Trophoblast cell (in vitro differentiated cells and primary cell): ENCODE measurements around the gene MRM3.

Source experiments
- DNase-seq, 2 donors: peaks; one replicate each; pipeline ENCODE4 v3.0.0-alpha.2; 2016
- H2AFZ ChIP-seq: 2 replicates; pipeline ENCODE4 v1.6.1; 2013; ENCODE audit warnings: low read length, moderate library complexity, mild to moderate bottlenecking; ENCODE audit not compliant: insufficient read depth, poor library complexity
- H2AK5ac ChIP-seq: 2 replicates; pipeline ENCODE4 v1.6.1; 2013; ENCODE audit warnings: mild to moderate bottlenecking, low read length
- H2BK120ac ChIP-seq: 2 replicates; pipeline ENCODE4 v1.6.1; 2013; ENCODE audit warnings: low read length, mild to moderate bottlenecking, moderate library complexity; ENCODE audit not compliant: insufficient read depth, poor library complexity
- H2BK12ac ChIP-seq: 2 replicates; pipeline ENCODE4 v1.6.1; 2013; ENCODE audit warnings: mild to moderate bottlenecking, low read length, moderate library complexity
- H2BK5ac ChIP-seq: 2 replicates; pipeline ENCODE4 v1.6.1; 2013; ENCODE audit warnings: low read length, low read depth, moderate library complexity, mild to moderate bottlenecking; ENCODE audit not compliant: poor library complexity
- H3K14ac ChIP-seq: 2 replicates; pipeline ENCODE4 v1.6.1; 2013; ENCODE audit warnings: mild to moderate bottlenecking, low read length
- H3K18ac ChIP-seq: 2 replicates; pipeline ENCODE4 v1.6.1; 2013; ENCODE audit warnings: mild to moderate bottlenecking, low read length
- H3K23ac ChIP-seq: 2 replicates; pipeline ENCODE4 v1.6.1; 2013; ENCODE audit warnings: low read length
- H3K27ac ChIP-seq: 2 replicates; pipeline ENCODE4 v1.5.1; 2013; ENCODE audit warnings: low read depth, mild to moderate bottlenecking, inconsistent platforms, low read length, moderate library complexity
- H3K27me3 ChIP-seq: 2 replicates; pipeline ENCODE4 v1.6.1; 2013; ENCODE audit warnings: inconsistent platforms, mild to moderate bottlenecking, low read length, moderate library complexity; ENCODE audit not compliant: insufficient read depth
- H3K36me3 ChIP-seq, 2 experiments: 1 replicate in 1 of 2; 2 replicates in 1 of 2; pipeline ENCODE4 v1.6.1; 2013; ENCODE audit warnings: low read length in 2 of 2, mild to moderate bottlenecking in 2 of 2, moderate library complexity in 1 of 2; ENCODE audit not compliant: insufficient read depth in 2 of 2, control insufficient read depth in 1 of 2
- H3K4ac ChIP-seq: 2 replicates; pipeline ENCODE4 v1.6.1; 2013; ENCODE audit warnings: low read depth, mild to moderate bottlenecking, low read length, moderate library complexity
- H3K4me1 ChIP-seq, 2 experiments: 1 replicate in 1 of 2; 2 replicates in 1 of 2; pipeline ENCODE4 v1.6.1; 2013; ENCODE audit warnings: low read length in 2 of 2, mild to moderate bottlenecking in 2 of 2, moderate library complexity in 1 of 2; ENCODE audit not compliant: insufficient read depth in 2 of 2, control insufficient read depth in 1 of 2
- H3K4me2 ChIP-seq: 2 replicates; pipeline ENCODE4 v1.6.1; 2013; ENCODE audit warnings: inconsistent platforms, mild to moderate bottlenecking, low read length, moderate library complexity
- H3K4me3 ChIP-seq: 2 replicates; pipeline ENCODE4 v1.5.1; 2013; ENCODE audit warnings: mild to moderate bottlenecking, low read depth, low read length, inconsistent platforms
- H3K79me1 ChIP-seq: one replicate; pipeline ENCODE4 v1.6.1; 2013; ENCODE audit warnings: low read length
- H3K79me2 ChIP-seq: 2 replicates; pipeline ENCODE4 v1.6.1; 2013; ENCODE audit warnings: low read length, mild to moderate bottlenecking; ENCODE audit not compliant: control insufficient read depth, insufficient read depth, poor library complexity
- H3K9ac ChIP-seq: 2 replicates; pipeline ENCODE4 v1.6.1; 2013; ENCODE audit warnings: mild to moderate bottlenecking, low read length
- H3K9me3 ChIP-seq: 2 replicates; pipeline ENCODE4 v1.6.1; 2013; ENCODE audit warnings: low read depth, mild to moderate bottlenecking, control low read depth, inconsistent platforms, low read length; ENCODE audit not compliant: insufficient read depth
- H4K12ac ChIP-seq: 2 replicates; pipeline ENCODE4 v1.6.1; 2013; ENCODE audit warnings: low read depth, mild to moderate bottlenecking, low read length, moderate library complexity
- H4K8ac ChIP-seq: 2 replicates; pipeline ENCODE4 v1.6.1; 2013; ENCODE audit warnings: low read depth, mild to moderate bottlenecking, low read length, moderate library complexity
- H4K91ac ChIP-seq: one replicate; pipeline ENCODE4 v1.6.1; 2013; ENCODE audit warnings: low read depth, mild to moderate bottlenecking, low read length, moderate library complexity
- WGBS: extraction: QIAGEN DNeasy Blood & Tissue Kit; methylation state at CpG from one replicate; pipeline ENCODE4 v1.1.7; 2013; ENCODE audit warnings: missing lambda C conversion rate; ENCODE audit not compliant: insufficient read length, insufficient coverage; ENCODE audit errors: extremely low coverage; 5-methylcytosine and 5-hydroxymethylcytosine counted together

MRM3 gene

DNA sequence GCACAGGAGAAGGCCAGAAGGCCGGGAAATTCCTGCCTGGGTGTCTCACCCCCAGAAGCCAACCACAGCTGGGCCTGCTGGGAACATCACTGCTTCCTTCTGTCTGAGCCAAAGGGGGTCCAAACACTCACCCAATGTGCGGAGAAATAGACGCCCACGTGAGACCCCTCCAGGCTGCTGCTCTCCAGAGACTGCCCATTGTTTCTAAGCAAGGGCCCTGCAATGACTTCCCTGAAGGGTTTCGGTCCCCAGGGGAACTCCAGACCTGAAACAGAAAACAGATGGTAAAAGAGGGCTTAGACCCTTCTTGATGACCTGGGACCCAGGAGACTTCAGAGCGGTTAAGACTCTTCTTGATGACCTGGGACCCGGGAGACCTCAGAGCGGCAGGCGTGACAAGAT lies 41.3 kb downstream of the MRM3 start:
- no peak overlapping the region for H4K8ac ChIP-seq
- WGBS: no CpG with 5 or more reads among the region's 9 CpGs
- no peak overlapping the region for H3K27ac ChIP-seq
- no peak overlapping the region for H4K12ac ChIP-seq
- H3K4me3 ChIP-seq: no peak overlapping the region
- no peak overlapping the region for H3K14ac ChIP-seq
- no peak overlapping the region for H2BK12ac ChIP-seq
- H3K9ac ChIP-seq: no peak overlapping the region
- H3K79me2 ChIP-seq: no peaks in the 10 kb centered on the region
- H3K79me1 ChIP-seq: no peaks in the 10 kb centered on the region
- H3K4me1 ChIP-seq: no peaks in the 10 kb centered on the region
- H2AK5ac ChIP-seq: no peak overlapping the region
- no peaks in the 10 kb centered on the region for H3K27me3 ChIP-seq
- H2BK120ac ChIP-seq: no peak overlapping the region
- H3K4me2 ChIP-seq: no peak overlapping the region
- H3K23ac ChIP-seq: no peak overlapping the region
- no peak overlapping the region for H4K91ac ChIP-seq
- H3K9me3 ChIP-seq: no peaks in the 10 kb centered on the region
- H3K18ac ChIP-seq: no peak overlapping the region
- peaks cover 44% of the 10 kb centered on the region in 2 experiments for H3K36me3 ChIP-seq
- no peak for DNase-seq
- no peak overlapping the region for H2BK5ac ChIP-seq
- H2AFZ ChIP-seq: no peak overlapping the region
- no peak overlapping the region for H3K4ac ChIP-seq

DNA sequence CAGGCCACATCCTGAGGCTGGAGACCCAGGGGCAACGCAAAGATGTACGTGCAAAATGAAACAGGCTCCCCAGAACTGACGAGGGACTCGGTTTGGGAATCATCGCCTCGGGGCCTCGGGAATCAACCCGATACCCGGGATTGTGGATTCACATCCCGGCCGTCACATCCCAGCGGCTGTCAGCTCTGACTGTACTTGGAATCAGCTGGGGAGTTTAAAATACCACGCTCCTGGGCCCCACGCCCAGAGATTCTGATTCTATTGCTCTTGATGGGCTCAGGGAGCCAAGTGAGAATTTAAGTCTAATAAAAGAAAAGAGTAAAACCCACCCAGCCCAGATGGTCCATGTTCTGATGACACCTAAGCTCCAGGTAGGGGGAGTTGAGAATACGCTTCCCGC lies 42.2 kb downstream of the MRM3 start:
- Histone ChIP-seq H3K9me3 (no peaks in the 10 kb centered on the region), H3K79me1 (no peaks in the 10 kb centered on the region), H3K4me1 (no peaks in the 10 kb centered on the region), H3K27me3 (no peaks in the 10 kb centered on the region), H3K14ac (no peak overlapping the region), H3K23ac (no peak overlapping the region), H3K18ac (no peak overlapping the region), H2AFZ (no peak overlapping the region), H3K4me2 (no peak overlapping the region), H3K36me3 (peaks cover 39 to 40% of the 10 kb centered on the region in 2 experiments), H3K4me3 (no peak overlapping the region), H2BK120ac (no peak overlapping the region), H2BK12ac (no peak overlapping the region), H3K4ac (no peak overlapping the region), H2BK5ac (no peak overlapping the region), H4K12ac (peak overlapping the region; percentile 23), H3K79me2 (no peaks in the 10 kb centered on the region), H4K8ac (no peak overlapping the region), H2AK5ac (no peak overlapping the region), H4K91ac (no peak overlapping the region), H3K27ac (no peak overlapping the region), H3K9ac (no peak overlapping the region)
- WGBS: no CpG with 5 or more reads among the region's 16 CpGs
- no peak for DNase-seq

DNA sequence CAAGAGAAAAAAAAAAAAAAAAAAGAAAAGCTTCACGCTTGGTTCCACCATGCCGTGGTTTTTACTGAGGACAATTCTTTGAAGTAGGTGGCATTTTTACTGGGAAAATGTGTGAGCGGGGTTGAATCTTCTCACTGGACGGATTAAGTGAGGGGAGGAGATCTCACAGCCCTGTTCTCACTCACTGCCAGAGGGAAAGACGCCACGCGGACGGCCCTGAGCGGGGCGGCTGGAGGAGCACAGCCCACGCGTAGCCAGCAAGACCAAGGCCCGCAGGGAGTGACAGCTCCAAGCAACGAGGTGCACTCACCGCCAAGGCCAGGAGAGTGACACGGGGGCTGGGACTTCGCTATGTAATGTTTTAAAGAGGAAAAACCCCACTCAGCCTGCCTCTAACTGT lies 43.1 kb downstream of the MRM3 start:
- Histone ChIP-seq H3K79me1 (no peaks in the 10 kb centered on the region), H2AK5ac (no peak overlapping the region), H3K18ac (no peak overlapping the region), H4K91ac (no peak overlapping the region), H2BK120ac (no peak overlapping the region), H3K4me2 (no peak overlapping the region), H3K4me1 (no peaks in the 10 kb centered on the region), H3K23ac (no peak overlapping the region), H3K27ac (no peak overlapping the region), H3K9ac (no peak overlapping the region), H3K36me3 (peaks cover 31 to 33% of the 10 kb centered on the region in 2 experiments), H3K79me2 (no peaks in the 10 kb centered on the region), H2BK12ac (no peak overlapping the region), H3K4ac (no peak overlapping the region), H2BK5ac (no peak overlapping the region), H4K12ac (no peak overlapping the region), H4K8ac (no peak overlapping the region), H2AFZ (no peak overlapping the region), H3K27me3 (no peaks in the 10 kb centered on the region), H3K9me3 (no peaks in the 10 kb centered on the region), H3K4me3 (no peak overlapping the region), H3K14ac (no peak overlapping the region)
- DNase-seq: no peak
- no CpG with 5 or more reads among the region's 17 CpGs for WGBS

- no peak overlapping the region for H4K91ac ChIP-seq
- no peak overlapping the region for H3K4me3 ChIP-seq
- H3K9ac ChIP-seq: no peak overlapping the region
- H2BK120ac ChIP-seq: no peak overlapping the region
- no peaks in the 10 kb centered on the region for H3K79me2 ChIP-seq
- no peak for DNase-seq
- H3K9me3 ChIP-seq: no peaks in the 10 kb centered on the region
- H2BK12ac ChIP-seq: no peak overlapping the region
- no peak overlapping the region for H3K18ac ChIP-seq
- no peaks in the 10 kb centered on the region for H3K27me3 ChIP-seq
- no CpG with 5 or more reads among the region's 21 CpGs for WGBS
- no peak overlapping the region for H3K4ac ChIP-seq
- H3K36me3 ChIP-seq: peaks cover 27 to 28% of the 10 kb centered on the region in 2 experiments
- H3K23ac ChIP-seq: no peak overlapping the region
- H2AK5ac ChIP-seq: no peak overlapping the region
- no peak overlapping the region for H2BK5ac ChIP-seq
- H4K8ac ChIP-seq: no peak overlapping the region
- H2AFZ ChIP-seq: no peak overlapping the region
- no peak overlapping the region for H3K14ac ChIP-seq
- no peaks in the 10 kb centered on the region for H3K79me1 ChIP-seq
- no peak overlapping the region for H4K12ac ChIP-seq
- H3K4me2 ChIP-seq: no peak overlapping the region
- no peak overlapping the region for H3K27ac ChIP-seq
- H3K4me1 ChIP-seq: no peaks in the 10 kb centered on the region
Measured at GRCh38 chr17:826778-827177, 44.6 kb downstream of the MRM3 start.
